AG04449 (cell line): Measurements from ENCODE around the gene CAPN13.

Experiments used
- CTCF ChIA-PET: fragments of 350-600 bp; formaldehyde crosslinking; extraction: SDS; loops from one replicate; lab custom pipeline; 2021; ENCODE audit warnings: antibody characterized with exemption; lab: Yijun Ruan, JAX
- POLR2A ChIA-PET: fragments of 400-600, 350-600 bp; formaldehyde crosslinking; extraction: SDS; loops from one replicate; lab custom pipeline; 2020; ENCODE audit warnings: antibody characterized with exemption, inconsistent platforms; lab: Yijun Ruan, JAX
- DNase-seq: peaks from one replicate; pipeline ENCODE4 v3.0.0-alpha.2; 2010; ENCODE audit warnings: low read depth, low spot score
- H3K4me3 ChIP-seq: 2 replicates; pipeline ENCODE4 v1.5.1; 2011; ENCODE audit warnings: low read depth, mild to moderate bottlenecking, control low read depth, low read length
- CTCF ChIP-seq: IDR thresholded peaks from one replicate; pipeline ENCODE4 v1.5.1; 2011; ENCODE audit warnings: mild to moderate bottlenecking, moderate library complexity, low read length, control low read depth, inconsistent platforms; ENCODE audit not compliant: insufficient read depth; ENCODE audit errors: missing control alignments

CAPN13 gene

GRCh38 chr2:30692829-30693275, 114.4 kb downstream of the CAPN13 start:
- ChIA-PET CTCF (interaction anchor here (1.1 to 8.6 kb wide), 5 partner anchors 10 to 528 kb away, joined by 4 to 153 read pairs (median 21); no protein-coding TSS in a partner anchor), POLR2A (interaction anchor here (1.2 kb wide), 1 partner anchor 27 kb away, joined by 4 read pairs; no protein-coding TSS in a partner anchor)
- no peak overlapping the region for H3K4me3 ChIP-seq
- TF ChIP-seq CTCF: no peak
- DNase-seq: no peak

GRCh38 chr2:30691948-30692828, 115.1 kb downstream of the CAPN13 start:
- H3K4me3 ChIP-seq: no peak overlapping the region
- CTCF ChIA-PET: interaction anchor here (1.1 to 8.6 kb wide), 5 partner anchors 10 to 527 kb away, joined by 4 to 153 read pairs (median 21); no protein-coding TSS in a partner anchor
- TF ChIP-seq CTCF: peak; percentile 15
- POLR2A ChIA-PET: interaction anchor here (1.2 kb wide), 1 partner anchor 26 kb away, joined by 4 read pairs; no protein-coding TSS in a partner anchor
- no peak for DNase-seq

- DNase-seq: no peak
- POLR2A ChIA-PET: no interaction called here
- CTCF ChIA-PET: interaction anchor here (3.9 to 8.6 kb wide), 3 partner anchors 18 to 527 kb away, joined by 21 to 153 read pairs (median 30); no protein-coding TSS in a partner anchor
- no peak for TF ChIP-seq CTCF
- no peak overlapping the region for H3K4me3 ChIP-seq
Observed at GRCh38 chr2:30691091-30691947, 115.9 kb downstream of the CAPN13 start.

- POLR2A ChIA-PET: no interaction called here
- no peak for DNase-seq
- CTCF ChIA-PET: interaction anchor here (6.3 to 8.6 kb wide), 2 partner anchors 19 to 481 kb away, joined by 30 to 153 read pairs; no protein-coding TSS in a partner anchor
- no peak for TF ChIP-seq CTCF
- no peak overlapping the region for H3K4me3 ChIP-seq
Observed at GRCh38 chr2:30690126-30690561, 117.1 kb downstream of the CAPN13 start.

DNA sequence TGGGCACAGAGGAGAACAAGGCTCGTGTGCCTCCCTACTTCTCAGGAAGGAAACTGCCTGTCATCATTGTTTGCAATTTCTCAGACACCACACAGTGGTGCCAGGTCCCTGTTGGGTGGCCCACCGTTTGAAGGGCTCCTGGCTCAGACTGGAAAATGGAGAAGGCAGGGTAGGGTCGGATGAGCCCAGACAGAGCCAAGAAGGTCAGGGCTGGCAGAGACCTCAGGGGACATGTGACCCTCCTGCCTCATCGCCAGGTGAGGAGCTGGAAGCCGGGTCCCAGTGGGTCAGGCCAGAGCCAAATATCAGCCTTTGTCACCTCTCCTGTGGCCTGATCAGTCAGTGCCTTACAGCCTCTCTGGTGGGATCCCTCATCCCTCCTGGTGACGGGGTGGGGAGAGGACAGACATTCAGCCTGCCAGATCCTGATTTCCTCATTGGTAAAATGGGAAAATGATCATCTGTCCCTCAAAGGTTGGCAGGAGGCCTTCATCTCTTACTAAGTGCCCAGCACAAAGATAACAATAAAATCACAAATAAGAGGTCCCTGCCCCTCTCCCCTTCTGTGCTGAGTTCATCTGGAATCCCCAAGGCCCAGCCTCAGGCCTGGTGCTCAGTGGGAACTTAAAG, 117.6 kb downstream of the CAPN13 start:
- DNase-seq: no peak
- H3K4me3 ChIP-seq: no peak overlapping the region
- ChIA-PET POLR2A (no interaction called here), CTCF (interaction anchor here (0.9 to 6.3 kb wide), 3 partner anchors 291 to 519 kb away, joined by 3 to 30 read pairs (median 3); no protein-coding TSS in a partner anchor)
- TF ChIP-seq CTCF: no peak
